ENCODE measurements around the gene ASCC1. TPM values are rescaled to one million over a fixed set of nuclear protein-coding genes. Genes with fewer than 3 reads are reported as not detected.

The ASCC1 gene
- total and polyA plus RNA-seq, 2 of the 4 experiments (the other 2 are of a cell fraction): 15.9 to 21.0 TPM

GRCh38 chr10:72204296-72204695 lies 11.8 kb downstream of the ASCC1 start:
- Histone ChIP-seq H3K9me3 (ENCODE audit: control insufficient read depth, insufficient read depth, low read length) (no peaks in the 10 kb centered on the region), H3K4ac (ENCODE audit: low read depth, low read length) (no peak overlapping the region), H3K14ac (replicated peaks; ENCODE audit: low read depth, low read length) (no peak overlapping the region), H3K9ac (ENCODE audit: low read depth, low read length) (no peak overlapping the region), H3K4me3 (ENCODE audit: insufficient read depth, low read depth, low read length) (no peak overlapping the region), H3K79me1 (ENCODE audit: low read depth in 1 of 2, low read length in 2 of 2) (no peaks in the 10 kb centered on the region), H4K5ac (ENCODE audit: low read depth, low read length) (no peak overlapping the region), H2BK120ac (ENCODE audit: low read depth, low read length) (no peak overlapping the region), H4K8ac (ENCODE audit: low read depth in 2 of 2, low read length in 2 of 2) (no peak overlapping the region), H2AK5ac (ENCODE audit: low read depth, low read length) (no peak overlapping the region), H3K27me3 (ENCODE audit: control insufficient read depth, insufficient read depth, low read length) (no peaks in the 10 kb centered on the region), H4K91ac (ENCODE audit: insufficient read depth, low read depth, low read length) (no peak overlapping the region), H4K20me1 (ENCODE audit: insufficient read depth, low read length) (no peaks in the 10 kb centered on the region), H3K18ac (ENCODE audit: low read depth, low read length) (no peak overlapping the region), H2AFZ (replicated peaks; ENCODE audit: low read length, poor library complexity) (no peak overlapping the region), H3K23ac (ENCODE audit: low read depth, low read length) (no peak overlapping the region), H3K56ac (ENCODE audit: extremely low read depth, insufficient read depth, low read length) (no peak overlapping the region), H3K36me3 (ENCODE audit: control insufficient read depth, insufficient read depth, low read length) (peaks cover 23% of the 10 kb centered on the region), H3K4me2 (ENCODE audit: low read depth, low read length) (no peak overlapping the region), H2BK20ac (ENCODE audit: low read depth, low read length) (no peak overlapping the region), H3K27ac (ENCODE audit: insufficient read depth, low read length) (no peak overlapping the region), H3K9me1 (ENCODE audit: insufficient read depth, low read length) (0 out of 2 replicates have a peak, but pooled peaks cover 3% of the 10 kb centered on the region), H2AK9ac (replicated peaks; ENCODE audit: low read depth, low read length, poor library complexity) (no peak overlapping the region), H2BK15ac (ENCODE audit: low read depth, low read length) (no peak overlapping the region), H2BK5ac (ENCODE audit: low read depth, low read length, poor library complexity, severe bottlenecking) (no peak overlapping the region), H3K4me1 (ENCODE audit: control insufficient read depth, insufficient read depth, low read length) (no peaks in the 10 kb centered on the region)
- DNase-seq (no peak), ATAC-seq (ENCODE audit: low read depth) (no peak)
- intact Hi-C loops (cut with micrococcal nuclease) (no loop called here), in situ Hi-C loops (cut with MboI; ENCODE audit: low sequenced_read_pairs) (no loop called here), dilution Hi-C loops (cut with HindIII; ENCODE audit: low sequenced_read_pairs, unreplicated experiment) (no loop called here)
- CTCF ChIA-PET: no interaction called here
- 93% methylated on average over 3 of the region's 9 CpGs; no CpG with 5 or more reads in 1 of the 2 experiments for WGBS, 2 experiments (ENCODE audit: extremely low coverage in 2 of 2, insufficient read length in 1 of 2)
- POLR2A ChIA-PET (ENCODE audit: unreplicated experiment): no interaction called here
- no TSS peak for BruUV-seq (replicated peaks)
- TF ChIP-seq BHLHE40 (IDR thresholded peaks at IDR 0.05; ENCODE audit: low read depth, low read length) (no peak), ELK1 (IDR thresholded peaks at IDR 0.05; ENCODE audit: borderline replicate concordance, low read depth, low read length) (no peak), RCOR1 (IDR thresholded peaks at IDR 0.05; ENCODE audit: insufficient replicate concordance, low read length) (no peak), CHD1 (IDR thresholded peaks at IDR 0.05; ENCODE audit: low read depth, low read length) (no peak), POLR2A (IDR thresholded peaks at IDR 0.05; ENCODE audit: low read depth, low read length) (no peak), FOS (IDR thresholded peaks at IDR 0.05; ENCODE audit: low read depth, low read length) (no peak), NFE2L2 (IDR thresholded peaks at IDR 0.05; ENCODE audit: low read depth, low read length) (no peak), USF2 (IDR thresholded peaks at IDR 0.05; ENCODE audit: low read depth, low read length) (no peak), CEBPB (IDR thresholded peaks at IDR 0.05; ENCODE audit: low read depth, low read length) (no peak), MAFK (IDR thresholded peaks at IDR 0.05; ENCODE audit: low read depth, low read length) (no peak), SMC3 (IDR thresholded peaks at IDR 0.05; ENCODE audit: low read depth, low read length) (no peak)

Measured in IMR-90 (cell line).